GM18907 (cell line): Measurements from ENCODE around the gene CHD1.

ENCODE experiments used
- ATAC-seq: cut with Tn5 transposase; IDR thresholded peaks from one replicate; pipeline ENCODE4 v1.9.1; 2021; ENCODE audit warnings: mild to moderate bottlenecking, moderate library complexity; ENCODE audit not compliant: unreplicated experiment

CHD1 gene

DNA sequence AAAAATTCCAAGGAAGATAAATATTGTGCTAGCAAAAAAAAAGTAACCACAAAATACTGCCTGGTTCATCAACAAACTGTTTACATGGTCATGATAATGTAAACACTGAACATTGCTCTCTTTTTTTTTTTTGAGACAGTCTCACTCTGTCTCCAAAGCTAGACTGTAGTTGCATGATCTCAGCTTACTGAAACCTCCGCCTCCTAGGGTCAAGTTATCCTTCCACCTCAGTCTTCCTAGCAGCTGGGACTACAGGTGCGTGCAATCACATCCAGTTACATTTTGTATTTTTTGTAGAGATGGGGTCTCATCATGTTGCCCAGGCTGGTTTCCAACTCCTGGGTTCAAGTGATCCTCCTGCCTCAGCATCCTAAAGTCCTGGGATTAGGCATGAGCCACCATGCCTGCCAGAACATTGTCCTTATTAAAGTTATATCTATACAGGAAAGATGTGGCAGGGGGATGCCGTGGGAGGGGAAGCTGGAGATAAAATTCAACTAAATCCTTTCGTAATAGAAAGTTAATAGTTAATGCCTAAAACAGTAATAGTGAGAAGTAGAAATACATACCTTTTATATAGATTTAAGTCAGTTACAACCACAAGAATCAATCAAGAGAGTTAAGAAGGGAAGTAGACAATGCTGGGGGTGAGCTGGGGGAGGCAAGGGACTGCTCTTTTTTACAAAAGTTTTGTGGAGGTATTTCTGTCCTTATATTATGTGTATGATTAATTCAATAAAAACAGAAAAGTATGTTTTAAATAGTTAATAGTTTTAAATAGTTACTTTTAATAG is 103.0 kb downstream of the CHD1 start:
- ATAC-seq: peak; percentile 76

DNA sequence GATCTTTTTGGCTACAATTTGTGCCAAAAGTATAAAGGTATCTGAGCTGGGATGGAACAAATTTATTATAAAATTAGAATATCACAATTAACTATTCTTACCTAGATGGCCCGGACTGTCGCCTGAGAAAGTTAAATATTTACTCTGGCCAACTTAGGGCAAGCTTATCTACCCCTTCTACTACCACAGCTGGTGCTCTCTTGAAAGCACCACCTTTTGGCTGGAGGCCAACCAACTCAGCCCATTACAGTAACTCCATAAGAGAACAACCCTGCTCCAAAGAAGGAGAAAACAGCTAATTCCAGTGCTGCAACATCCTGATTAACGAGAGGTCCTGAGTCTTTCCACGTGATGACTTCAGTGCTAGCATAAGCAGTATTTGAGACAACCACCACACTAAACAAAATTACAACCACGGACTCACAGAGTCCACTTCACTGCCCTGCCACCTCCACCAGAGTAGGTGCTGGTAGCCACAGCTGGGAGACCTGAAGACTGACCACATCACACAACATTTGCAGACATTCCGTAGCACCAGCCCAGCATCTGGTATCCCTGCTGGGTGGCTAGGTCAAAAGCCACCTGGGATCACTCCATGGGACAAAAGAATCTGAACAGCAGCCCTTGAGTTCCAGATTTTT is 112.1 kb downstream of the CHD1 start:
- ATAC-seq: no peak

DNA sequence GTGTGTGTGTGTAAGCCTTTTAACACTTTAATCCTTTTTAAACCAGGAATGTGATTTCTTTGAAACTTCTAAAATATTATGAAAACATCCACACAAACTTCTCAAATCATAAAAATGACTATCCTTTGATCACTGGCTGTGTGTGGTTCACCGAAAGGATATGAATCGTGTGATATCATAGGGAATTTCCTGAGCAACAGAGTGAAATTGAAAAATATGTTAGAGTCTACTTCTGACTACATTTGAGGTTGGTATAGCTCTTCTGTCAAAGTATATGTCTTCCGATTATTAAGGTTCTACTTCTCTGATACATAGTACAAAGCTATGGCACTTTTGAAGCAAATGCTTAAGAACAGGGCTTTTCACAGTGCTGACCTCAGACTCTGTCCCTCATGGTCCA is 115.1 kb downstream of the CHD1 start:
- peak; percentile 56 for ATAC-seq

DNA sequence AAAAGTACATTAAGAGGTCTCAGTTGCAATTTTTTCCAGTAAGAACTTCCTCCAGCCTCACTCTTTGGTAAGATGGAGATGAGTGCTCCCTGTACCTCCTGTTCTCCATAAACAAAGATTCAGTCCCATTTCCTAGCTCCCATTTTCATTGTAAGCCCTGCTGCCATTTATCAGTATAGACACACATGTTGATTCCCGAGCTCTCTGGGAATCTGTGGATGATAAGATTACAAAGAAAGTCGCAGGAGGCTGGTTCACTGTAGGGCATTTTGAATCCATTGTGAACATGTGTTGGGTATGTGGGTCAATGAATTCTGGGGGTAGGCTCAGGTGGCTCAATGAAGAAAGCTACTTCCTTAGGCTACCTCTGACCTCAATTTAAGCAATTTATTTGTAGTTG is 118.6 kb downstream of the CHD1 start:
- ATAC-seq: no peak

DNA sequence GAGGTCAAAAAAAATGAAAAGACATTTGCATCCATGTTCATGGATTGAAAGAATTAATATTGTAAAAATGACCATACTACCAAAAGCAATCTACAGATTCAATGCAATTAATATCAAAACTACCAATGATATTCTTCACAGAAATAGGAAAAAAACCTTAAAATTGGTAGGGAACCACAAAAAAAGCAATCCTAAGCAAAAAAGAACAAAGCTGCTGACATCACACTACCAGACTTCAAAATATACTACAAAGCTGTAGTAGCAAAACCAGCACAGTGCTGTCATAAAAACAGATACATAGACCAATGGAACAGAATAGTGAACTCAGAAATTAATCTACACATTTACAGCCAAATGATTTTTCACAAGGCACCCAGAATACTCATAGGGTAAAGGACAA is 121.0 kb downstream of the CHD1 start:
- ATAC-seq: no peak

DNA sequence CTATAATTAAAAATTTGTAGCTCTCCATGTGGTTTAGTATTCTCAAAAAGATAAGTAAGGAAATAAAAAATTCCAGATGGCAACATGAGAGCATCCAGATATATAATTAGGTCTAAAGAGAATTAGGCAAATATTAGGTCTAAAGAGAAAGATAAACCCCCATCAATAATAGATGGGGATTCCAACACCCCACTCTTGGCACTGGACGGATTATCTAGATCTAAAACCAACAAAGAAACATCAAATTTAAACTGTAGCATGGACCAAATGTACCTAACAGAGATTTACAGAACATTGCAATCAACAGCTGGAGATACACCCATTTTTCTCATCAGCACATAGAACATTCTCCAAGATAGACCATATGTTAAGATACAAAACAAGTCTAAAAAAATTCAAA is 123.7 kb downstream of the CHD1 start:
- no peak for ATAC-seq

DNA sequence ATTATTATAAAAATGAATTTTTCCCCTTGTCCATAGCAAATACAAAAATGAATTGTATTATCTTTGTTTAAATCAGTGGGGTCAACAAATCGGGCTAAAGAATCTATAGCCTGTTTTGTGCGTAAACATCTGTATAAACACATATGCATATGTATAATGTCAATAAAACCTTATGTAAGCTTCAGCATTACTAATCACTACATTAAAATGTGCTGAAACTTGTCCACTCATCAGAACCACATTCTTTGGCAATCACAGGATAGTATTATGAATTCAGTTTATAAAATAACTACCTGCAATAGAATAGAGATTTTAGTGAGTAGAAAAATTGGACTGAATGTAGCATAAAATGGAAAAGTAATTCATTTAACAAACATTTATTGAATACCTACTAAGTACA is 124.7 kb downstream of the CHD1 start:
- no peak for ATAC-seq
